IMR-90 (cell line): ENCODE data around the gene ASXL1. TPM values are rescaled to one million over a fixed set of nuclear protein-coding genes. Genes with fewer than 3 reads are reported as not detected.

ENCODE experiments used
- ATAC-seq: fragments of 200-7000 bp; cut with Tn5 transposase; 2 replicates; pipeline ENCODE4 v1.9.1; 2020; ENCODE audit warnings: low read depth, mild to moderate bottlenecking, moderate library complexity
- BruUV-seq: library from RNA; stranded (reverse); fragments of 400-500 nt; replicated peaks from 2 replicates; lab custom pipeline; 2021; lab: Mats Ljungman, UMichigan
- CTCF ChIA-PET: fragments of 300-600 bp; formaldehyde crosslinking; extraction: SDS; loops from one replicate; lab custom pipeline; 2021; ENCODE audit warnings: antibody characterized with exemption; lab: Yijun Ruan, JAX
- POLR2A ChIA-PET: fragments of 300-600 bp; sonication (Branson Sonifier 250); formaldehyde crosslinking; loops from one replicate; lab custom pipeline; 2022; ENCODE audit warnings: antibody characterized with exemption; ENCODE audit not compliant: unreplicated experiment; lab: Charles Lee
- DNase-seq: peaks from one replicate; pipeline ENCODE4 v3.0.0; 2013
- H2AFZ ChIP-seq: replicated peaks from 2 replicates; pipeline ENCODE3; 2013; ENCODE audit warnings: low read length, mild to moderate bottlenecking; ENCODE audit not compliant: poor library complexity
- H2AK5ac ChIP-seq: 2 replicates; pipeline ENCODE4 v1.6.1; 2013; ENCODE audit warnings: low read depth, low read length, inconsistent platforms
- H2AK9ac ChIP-seq: replicated peaks from 2 replicates; pipeline ENCODE3; 2013; ENCODE audit warnings: mild to moderate bottlenecking, low read depth, low read length, moderate library complexity; ENCODE audit not compliant: poor library complexity
- H2BK120ac ChIP-seq: 2 replicates; pipeline ENCODE4 v1.6.1; 2013; ENCODE audit warnings: low read depth, low read length, inconsistent platforms
- H2BK15ac ChIP-seq: 3 replicates; pipeline ENCODE4 v1.6.1; 2013; ENCODE audit warnings: low read depth, low read length, inconsistent platforms
- H2BK20ac ChIP-seq: 2 replicates; pipeline ENCODE4 v1.6.1; 2013; ENCODE audit warnings: low read depth, mild to moderate bottlenecking, inconsistent platforms, low read length, moderate library complexity
- H2BK5ac ChIP-seq: 2 replicates; pipeline ENCODE4 v1.6.1; 2013; ENCODE audit warnings: mild to moderate bottlenecking, low read depth, low read length, inconsistent platforms; ENCODE audit not compliant: poor library complexity, severe bottlenecking
- H3K14ac ChIP-seq: replicated peaks from 2 replicates; pipeline ENCODE4 v1.6.1; 2013; ENCODE audit warnings: low read depth, low read length, inconsistent platforms
- H3K18ac ChIP-seq: 2 replicates; pipeline ENCODE4 v1.6.1; 2013; ENCODE audit warnings: low read depth, low read length, control low read depth
- H3K23ac ChIP-seq: 2 replicates; pipeline ENCODE4 v1.6.1; 2013; ENCODE audit warnings: low read depth, low read length, inconsistent platforms
- H3K27ac ChIP-seq: 2 replicates; pipeline ENCODE4 v1.5.1; 2013; ENCODE audit warnings: mild to moderate bottlenecking, control low read depth, low read length; ENCODE audit not compliant: insufficient read depth
- H3K27me3 ChIP-seq: 2 replicates; pipeline ENCODE4 v1.6.1; 2013; ENCODE audit warnings: low read length; ENCODE audit not compliant: control insufficient read depth, insufficient read depth
- H3K36me3 ChIP-seq: 2 replicates; pipeline ENCODE4 v1.6.1; 2013; ENCODE audit warnings: low read length, mixed read lengths; ENCODE audit not compliant: control insufficient read depth, insufficient read depth
- H3K4ac ChIP-seq: 2 replicates; pipeline ENCODE4 v1.6.1; 2013; ENCODE audit warnings: low read depth, low read length, inconsistent platforms
- H3K4me1 ChIP-seq: 2 replicates; pipeline ENCODE4 v1.6.1; 2013; ENCODE audit warnings: low read length, mixed read lengths; ENCODE audit not compliant: control insufficient read depth, insufficient read depth
- H3K4me2 ChIP-seq: 2 replicates; pipeline ENCODE4 v1.6.1; 2013; ENCODE audit warnings: low read depth, mild to moderate bottlenecking, control low read depth, low read length, moderate library complexity
- H3K4me3 ChIP-seq: 2 replicates; pipeline ENCODE4 v1.5.1; 2013; ENCODE audit warnings: low read depth, mild to moderate bottlenecking, control low read depth, low read length, moderate library complexity; ENCODE audit not compliant: insufficient read depth
- H3K56ac ChIP-seq: 2 replicates; pipeline ENCODE4 v1.6.1; 2013; ENCODE audit warnings: low read length, inconsistent platforms; ENCODE audit not compliant: insufficient read depth; ENCODE audit errors: extremely low read depth
- H3K79me1 ChIP-seq, 2 experiments: 2 replicates each; pipeline ENCODE4 v1.6.1; 2013; ENCODE audit warnings: low read length in 2 of 2, inconsistent platforms in 1 of 2, low read depth in 1 of 2
- H3K9ac ChIP-seq: 2 replicates; pipeline ENCODE4 v1.6.1; 2013; ENCODE audit warnings: low read depth, low read length, control low read depth
- H3K9me1 ChIP-seq: 2 replicates; pipeline ENCODE4 v1.6.1; 2013; ENCODE audit warnings: low read length, inconsistent platforms; ENCODE audit not compliant: insufficient read depth
- H3K9me3 ChIP-seq: 2 replicates; pipeline ENCODE4 v1.6.1; 2013; ENCODE audit warnings: low read length; ENCODE audit not compliant: control insufficient read depth, insufficient read depth
- H4K20me1 ChIP-seq: 2 replicates; pipeline ENCODE4 v1.6.1; 2013; ENCODE audit warnings: low read length, inconsistent platforms; ENCODE audit not compliant: insufficient read depth
- H4K5ac ChIP-seq: 2 replicates; pipeline ENCODE4 v1.6.1; 2013; ENCODE audit warnings: mild to moderate bottlenecking, low read depth, low read length, control low read depth
- H4K8ac ChIP-seq, 2 experiments: 2 replicates each; pipeline ENCODE4 v1.6.1; 2013; ENCODE audit warnings: low read depth in 2 of 2, low read length in 2 of 2, control low read depth in 1 of 2, inconsistent platforms in 1 of 2
- H4K91ac ChIP-seq: 2 replicates; pipeline ENCODE4 v1.6.1; 2013; ENCODE audit warnings: low read depth, low read length, inconsistent platforms; ENCODE audit not compliant: insufficient read depth
- BHLHE40 ChIP-seq: fragments of 150-350 bp; IDR thresholded peaks from 2 replicates; pipeline ENCODE4 v1.6.1; 2016; ENCODE audit warnings: mild to moderate bottlenecking, low read depth, low read length
- CEBPB ChIP-seq: IDR thresholded peaks from 2 replicates; pipeline ENCODE4 v1.6.1; 2012; ENCODE audit warnings: low read depth, low read length, improper control_type of control experiment
- FOS ChIP-seq: fragments of 150-350 bp; IDR thresholded peaks from 2 replicates; pipeline ENCODE4 v1.6.1; 2016; ENCODE audit warnings: low read depth, low read length
- MXI1 ChIP-seq: IDR thresholded peaks from 2 replicates; pipeline ENCODE4 v1.6.1; 2012; ENCODE audit warnings: low read depth, mild to moderate bottlenecking, low read length, moderate library complexity, borderline replicate concordance
- POLR2A ChIP-seq: IDR thresholded peaks from 2 replicates; pipeline ENCODE4 v1.6.1; 2012; ENCODE audit warnings: mild to moderate bottlenecking, low read depth, low read length
- RAD21 ChIP-seq: IDR thresholded peaks from 2 replicates; pipeline ENCODE4 v1.6.1; 2012; ENCODE audit warnings: low read length, improper control_type of control experiment
- RCOR1 ChIP-seq: IDR thresholded peaks from 2 replicates; pipeline ENCODE4 v1.6.1; 2012; ENCODE audit warnings: mild to moderate bottlenecking, low read length, improper control_type of control experiment; ENCODE audit not compliant: insufficient replicate concordance
- RFX5 ChIP-seq: IDR thresholded peaks from 2 replicates; pipeline ENCODE4 v1.8.0; 2012; ENCODE audit warnings: low read depth, mild to moderate bottlenecking, low read length, moderate library complexity
- SMC3 ChIP-seq: fragments of 150-350 bp; IDR thresholded peaks from 2 replicates; pipeline ENCODE4 v1.6.1; 2016; ENCODE audit warnings: low read depth, mild to moderate bottlenecking, antibody characterized with exemption, low read length, moderate library complexity
- WGBS, 2 experiments: methylation state at CpG; one replicate each; pipeline versions ENCODE4 v1.1.5 to v1.1.7; 2013; ENCODE audit warnings: missing lambda C conversion rate in 2 of 2; ENCODE audit not compliant: insufficient read length in 1 of 2; ENCODE audit errors: extremely low coverage in 2 of 2; 5-methylcytosine and 5-hydroxymethylcytosine counted together
- dilution Hi-C: fragments of 300-500 bp; cut with HindIII; formaldehyde crosslinking; loops from one replicate; pipeline ENCODE4 v1.14.3; 2018; ENCODE audit warnings: low sequenced_read_pairs; ENCODE audit not compliant: unreplicated experiment
- in situ Hi-C: fragments of 300-500 bp; cut with MboI; formaldehyde crosslinking; loops from 3 replicates; pipeline ENCODE4 v1.14.3; 2019; ENCODE audit warnings: low sequenced_read_pairs, inconsistent platforms, mixed read lengths
- intact Hi-C: fragments of 100-400 bp; cut with micrococcal nuclease; formaldehyde crosslinking; loops from 2 replicates; pipeline ENCODE4 v1.10.0; 2022
- polyA plus RNA-seq, 3 experiments: library from polyadenylated mRNA; depleted of rRNA; stranded (reverse); fragments of >200 nt; gene quantifications; 2 replicates each; pipeline ENCODE4 v1.2.3, GENCODE V29; 2012; ENCODE audit warnings: low replicate concordance in 1 of 3
- total RNA-seq: library from RNA; depleted of rRNA; stranded (reverse); fragments of >200 nt; gene quantifications from 2 replicates; pipeline ENCODE4 v1.2.3, GENCODE V29; 2012
- TF ChIP-seq, protein P1 (sequence below): fragments of 150-350 bp; IDR thresholded peaks from 2 replicates; pipeline ENCODE4 v1.6.1; 2016; ENCODE audit warnings: low read depth, mild to moderate bottlenecking, low read length, moderate library complexity, borderline replicate concordance
- TF ChIP-seq, protein P2 (sequence below): fragments of 150-350 bp; IDR thresholded peaks from 2 replicates; pipeline ENCODE4 v1.6.1; 2017; ENCODE audit warnings: mild to moderate bottlenecking, antibody characterized with exemption, low read length, low read depth
- TF ChIP-seq, protein P3 (sequence below): conservative IDR thresholded peaks from 2 replicates; pipeline ENCODE4 v1.5.1; 2012; ENCODE audit warnings: mild to moderate bottlenecking, low read depth, low read length, improper control_type of control experiment

Gene ASXL1
- total and polyA plus RNA-seq, 2 of the 4 experiments (the other 2 are of a cell fraction), result 29.9 to 37.1 TPM

DNA sequence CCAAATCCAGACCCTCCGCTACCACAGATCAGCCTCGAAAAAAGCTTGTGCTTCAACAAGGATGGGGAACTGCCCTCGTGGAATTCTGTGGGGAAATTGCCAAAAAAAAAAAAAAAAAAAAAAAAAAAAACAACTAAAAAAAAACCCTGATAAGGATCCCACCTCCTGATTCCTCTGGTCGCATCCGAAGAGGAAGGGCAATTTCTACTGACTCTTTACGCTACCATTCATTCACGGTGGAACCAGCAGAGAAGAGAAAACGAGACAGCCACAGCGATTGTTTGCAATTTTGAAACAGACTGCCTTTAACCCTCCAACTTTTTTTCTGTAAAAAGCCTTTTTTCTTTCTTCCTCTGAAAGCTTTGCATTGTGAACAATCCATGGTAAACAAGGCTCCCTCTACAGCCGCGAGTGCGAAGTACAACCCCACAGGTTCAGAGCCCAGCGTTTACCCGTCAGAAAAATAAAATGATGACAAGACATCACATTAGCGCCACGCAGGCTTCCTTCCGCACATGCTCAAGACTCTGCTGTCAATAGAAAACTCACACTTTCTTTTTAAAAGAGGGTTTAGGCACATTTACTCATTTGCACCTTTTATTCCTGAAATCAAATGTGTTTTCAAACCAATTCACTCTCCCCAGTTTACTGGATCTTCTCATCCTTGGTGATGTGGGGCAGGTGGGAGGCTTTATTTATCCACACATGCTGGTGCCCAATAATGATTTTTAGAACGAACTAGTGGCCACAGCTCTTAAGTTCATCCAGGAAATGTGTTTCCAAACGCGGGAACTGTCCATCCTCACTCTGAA lies 127.0 kb downstream of the ASXL1 start:
- Histone ChIP-seq H2BK15ac (peak overlapping the region; percentile 64; the same call in 1 of the 3 replicates), H3K9me3 (no peaks in the 10 kb centered on the region), H2AK5ac (no peak overlapping the region), H3K9ac (peak overlapping the region; percentile 68), H3K18ac (peak overlapping the region; percentile 68), H4K20me1 (peaks cover 16% of the 10 kb centered on the region), H3K9me1 (peaks cover 3% of the 10 kb centered on the region), H3K27ac (peak overlapping the region; percentile 68), H2BK20ac (peak overlapping the region; percentile 81), H3K56ac (peak overlapping the region; percentile 65), H4K5ac (0 out of 2 replicates have a peak overlapping the region, but pooled peaks have one; percentile 42), H4K91ac (peak overlapping the region; percentile 57), H3K14ac (peak overlapping the region; percentile 64; the same call in 1 of the 2 replicates), H3K4me2 (peak overlapping the region; percentile 92), H2AFZ (peak overlapping the region; percentile 83), H3K27me3 (no peaks in the 10 kb centered on the region; the same call in 1 of the 2 replicates), H3K79me1 (peaks cover 5 to 24% of the 10 kb centered on the region in 2 experiments; a peak in 2 of 4 replicates), H4K8ac (peak overlapping the region in 1 of 2 experiments; percentile 83; a peak in 3 of 4 replicates), H3K4me3 (peak overlapping the region; percentile 54), H2BK120ac (peak overlapping the region; percentile 63), H3K4ac (peak overlapping the region; percentile 72), H2AK9ac (peak overlapping the region; percentile 86), H3K23ac (peak overlapping the region; percentile 84), H3K4me1 (peaks cover 7% of the 10 kb centered on the region; the same call in 1 of the 2 replicates), H2BK5ac (peak overlapping the region; percentile 86), H3K36me3 (no peaks in the 10 kb centered on the region; the same call in 1 of the 2 replicates)
- CTCF ChIA-PET, result interaction anchor here (0.6 to 0.7 kb wide), 2 partner anchors 128 to 294 kb away, joined by 5 to 6 read pairs; no protein-coding TSS in a partner anchor
- no TSS peak for BruUV-seq
- POLR2A ChIA-PET, result interaction anchor here (1.1 kb wide), 1 partner anchor 15 kb away, joined by 5 read pairs; no protein-coding TSS in a partner anchor
- ATAC-seq (peak; percentile 40), DNase-seq (peak; percentile 83)
- dilution Hi-C loops, result no loop called here
- intact Hi-C loops, result loop anchor here (1.0 kb wide), 1 partner anchor 148 kb away; no protein-coding TSS in a partner anchor
- in situ Hi-C loops, result loop anchor here (25.0 kb wide), 1 partner anchor 648 kb away; the partner anchor contains the start of gene FOXS1
- 5% methylated on average over 7 of the region's 20 CpGs; no CpG with 5 or more reads in 1 of the 2 experiments for WGBS, 2 experiments
- TF ChIP-seq RAD21 (peak; percentile 70), RCOR1 (no peak), SMC3 (peak; percentile 53), MXI1 (peak; percentile 44; the same call in 1 of the 2 replicates), POLR2A (no peak), CEBPB (no peak), BHLHE40 (0 out of 2 replicates have a peak, but pooled peaks have one; percentile 18), FOS (no peak), RFX5 (no peak)
- TF ChIP-seq, protein P1, sequence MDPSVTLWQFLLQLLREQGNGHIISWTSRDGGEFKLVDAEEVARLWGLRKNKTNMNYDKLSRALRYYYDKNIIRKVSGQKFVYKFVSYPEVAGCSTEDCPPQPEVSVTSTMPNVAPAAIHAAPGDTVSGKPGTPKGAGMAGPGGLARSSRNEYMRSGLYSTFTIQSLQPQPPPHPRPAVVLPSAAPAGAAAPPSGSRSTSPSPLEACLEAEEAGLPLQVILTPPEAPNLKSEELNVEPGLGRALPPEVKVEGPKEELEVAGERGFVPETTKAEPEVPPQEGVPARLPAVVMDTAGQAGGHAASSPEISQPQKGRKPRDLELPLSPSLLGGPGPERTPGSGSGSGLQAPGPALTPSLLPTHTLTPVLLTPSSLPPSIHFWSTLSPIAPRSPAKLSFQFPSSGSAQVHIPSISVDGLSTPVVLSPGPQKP, result no peak
- TF ChIP-seq, protein P2, sequence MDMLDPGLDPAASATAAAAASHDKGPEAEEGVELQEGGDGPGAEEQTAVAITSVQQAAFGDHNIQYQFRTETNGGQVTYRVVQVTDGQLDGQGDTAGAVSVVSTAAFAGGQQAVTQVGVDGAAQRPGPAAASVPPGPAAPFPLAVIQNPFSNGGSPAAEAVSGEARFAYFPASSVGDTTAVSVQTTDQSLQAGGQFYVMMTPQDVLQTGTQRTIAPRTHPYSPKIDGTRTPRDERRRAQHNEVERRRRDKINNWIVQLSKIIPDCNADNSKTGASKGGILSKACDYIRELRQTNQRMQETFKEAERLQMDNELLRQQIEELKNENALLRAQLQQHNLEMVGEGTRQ, result no peak
- TF ChIP-seq, protein P3, sequence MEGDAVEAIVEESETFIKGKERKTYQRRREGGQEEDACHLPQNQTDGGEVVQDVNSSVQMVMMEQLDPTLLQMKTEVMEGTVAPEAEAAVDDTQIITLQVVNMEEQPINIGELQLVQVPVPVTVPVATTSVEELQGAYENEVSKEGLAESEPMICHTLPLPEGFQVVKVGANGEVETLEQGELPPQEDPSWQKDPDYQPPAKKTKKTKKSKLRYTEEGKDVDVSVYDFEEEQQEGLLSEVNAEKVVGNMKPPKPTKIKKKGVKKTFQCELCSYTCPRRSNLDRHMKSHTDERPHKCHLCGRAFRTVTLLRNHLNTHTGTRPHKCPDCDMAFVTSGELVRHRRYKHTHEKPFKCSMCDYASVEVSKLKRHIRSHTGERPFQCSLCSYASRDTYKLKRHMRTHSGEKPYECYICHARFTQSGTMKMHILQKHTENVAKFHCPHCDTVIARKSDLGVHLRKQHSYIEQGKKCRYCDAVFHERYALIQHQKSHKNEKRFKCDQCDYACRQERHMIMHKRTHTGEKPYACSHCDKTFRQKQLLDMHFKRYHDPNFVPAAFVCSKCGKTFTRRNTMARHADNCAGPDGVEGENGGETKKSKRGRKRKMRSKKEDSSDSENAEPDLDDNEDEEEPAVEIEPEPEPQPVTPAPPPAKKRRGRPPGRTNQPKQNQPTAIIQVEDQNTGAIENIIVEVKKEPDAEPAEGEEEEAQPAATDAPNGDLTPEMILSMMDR, result peak; percentile 85
